Stimulated activated CD8-positive, alpha-beta memory T cell treated with anti-CD3 and anti-CD28 coated beads, Interleukin-4, amount 100 ng/mL, for 4 hours (primary cell): ENCODE measurements around the gene SPOCK3.

Experiments
- DNase-seq, 2 donors: peaks; one replicate each; pipeline ENCODE4 v3.0.0-alpha.2; 2020; ENCODE audit warnings: low read depth in 2 of 2, low spot score in 1 of 2

The SPOCK3 gene

GRCh38 chr4:167176723-167177367 is 57.4 kb downstream of the SPOCK3 start:
- no peak for DNase-seq

GRCh38 chr4:167171928-167172327 is 62.4 kb downstream of the SPOCK3 start:
- no peak for DNase-seq

- no peak for DNase-seq
Observed at GRCh38 chr4:167168611-167169010, 65.7 kb downstream of the SPOCK3 start.

GRCh38 chr4:167150587-167150986 is 83.7 kb downstream of the SPOCK3 start:
- no peak for DNase-seq

GRCh38 chr4:167144605-167145004 is 89.7 kb downstream of the SPOCK3 start:
- no peak for DNase-seq

GRCh38 chr4:167143018-167143417 is 91.3 kb downstream of the SPOCK3 start:
- no peak for DNase-seq

- DNase-seq = no peak
Observed at GRCh38 chr4:167136270-167136669, 98.0 kb downstream of the SPOCK3 start.

GRCh38 chr4:167129146-167129545 is 105.1 kb downstream of the SPOCK3 start:
- DNase-seq = no peak

GRCh38 chr4:167119392-167119791 is 114.9 kb downstream of the SPOCK3 start:
- DNase-seq = no peak

- DNase-seq = no peak
Observed at GRCh38 chr4:167117273-167117672, 117.0 kb downstream of the SPOCK3 start.

GRCh38 chr4:167114416-167114971 is 119.8 kb downstream of the SPOCK3 start:
- no peak for DNase-seq

- DNase-seq = no peak
Observed at GRCh38 chr4:167111622-167112021, 122.7 kb downstream of the SPOCK3 start.

- no peak for DNase-seq
Observed at GRCh38 chr4:167111092-167111491, 123.2 kb downstream of the SPOCK3 start.

- DNase-seq = no peak
Observed at GRCh38 chr4:167109859-167110258, 124.4 kb downstream of the SPOCK3 start.

- DNase-seq = no peak
Observed at GRCh38 chr4:167105857-167106256, 128.4 kb downstream of the SPOCK3 start.

GRCh38 chr4:167102475-167102874 is 131.8 kb downstream of the SPOCK3 start:
- no peak for DNase-seq

- DNase-seq = no peak
Observed at GRCh38 chr4:167101035-167101434, 133.3 kb downstream of the SPOCK3 start.

- DNase-seq = no peak
Observed at GRCh38 chr4:167100120-167100519, 134.2 kb downstream of the SPOCK3 start.

- no peak for DNase-seq
Observed at GRCh38 chr4:167088115-167088514, 146.2 kb downstream of the SPOCK3 start.

GRCh38 chr4:167084321-167084720 is 150.0 kb downstream of the SPOCK3 start:
- DNase-seq = no peak

- no peak for DNase-seq
Observed at GRCh38 chr4:167079762-167080161, 154.5 kb downstream of the SPOCK3 start.

GRCh38 chr4:167052631-167053091 is 181.6 kb downstream of the SPOCK3 start:
- no peak for DNase-seq

GRCh38 chr4:167049257-167049656 is 185.0 kb downstream of the SPOCK3 start:
- no peak for DNase-seq
